H9 (cell line): ENCODE measurements around the gene USP40. TPM values are rescaled to one million over a fixed set of nuclear protein-coding genes. Genes with fewer than 3 reads are reported as not detected.

Experiments used
- DNase-seq: peaks from one replicate; pipeline ENCODE4 v3.0.0-alpha.2; 2017
- H2AFZ ChIP-seq: one replicate; pipeline ENCODE4 v1.6.1; 2013; ENCODE audit warnings: mild to moderate bottlenecking, low read length, control low read depth, moderate library complexity
- H2AK5ac ChIP-seq: 2 replicates; pipeline ENCODE4 v1.6.1; 2013; ENCODE audit warnings: low read length, control low read depth, mixed read lengths; ENCODE audit not compliant: insufficient read length
- H2BK120ac ChIP-seq: one replicate; pipeline ENCODE4 v1.6.1; 2013; ENCODE audit warnings: low read depth, mild to moderate bottlenecking, low read length, control low read depth, inconsistent platforms; ENCODE audit not compliant: poor library complexity, severe bottlenecking
- H2BK12ac ChIP-seq: 2 replicates; pipeline ENCODE4 v1.6.1; 2013; ENCODE audit warnings: low read length, control low read depth, mixed read lengths, low read depth; ENCODE audit not compliant: insufficient read length
- H2BK15ac ChIP-seq: 2 replicates; pipeline ENCODE4 v1.6.1; 2013; ENCODE audit warnings: low read depth, low read length, control low read depth
- H2BK20ac ChIP-seq: one replicate; pipeline ENCODE4 v1.6.1; 2013; ENCODE audit warnings: low read depth, mild to moderate bottlenecking, low read length, control low read depth, inconsistent platforms; ENCODE audit not compliant: poor library complexity, severe bottlenecking
- H2BK5ac ChIP-seq: 2 replicates; pipeline ENCODE4 v1.6.1; 2013; ENCODE audit warnings: low read length, control low read depth, mixed read lengths; ENCODE audit not compliant: insufficient read length
- H3K14ac ChIP-seq: 2 replicates; pipeline ENCODE4 v1.6.1; 2013; ENCODE audit warnings: low read length, control low read depth; ENCODE audit not compliant: insufficient read depth
- H3K18ac ChIP-seq: 2 replicates; pipeline ENCODE4 v1.6.1; 2013; ENCODE audit warnings: low read depth, mild to moderate bottlenecking, mixed read lengths, low read length, control low read depth; ENCODE audit not compliant: insufficient read length
- H3K23ac ChIP-seq: 2 replicates; pipeline ENCODE4 v1.6.1; 2013; ENCODE audit warnings: low read length, control low read depth, mixed read lengths, low read depth; ENCODE audit not compliant: insufficient read length
- H3K23me2 ChIP-seq: 2 replicates; pipeline ENCODE4 v1.6.1; 2013; ENCODE audit warnings: low read depth, mild to moderate bottlenecking, mixed read lengths, low read length, control low read depth; ENCODE audit not compliant: insufficient read length, poor library complexity, severe bottlenecking
- H3K27ac ChIP-seq: 2 replicates; pipeline ENCODE4 v1.5.1; 2013; ENCODE audit warnings: low read length, control low read depth, mixed read lengths, low read depth; ENCODE audit not compliant: insufficient read length
- H3K27me3 ChIP-seq: 2 replicates; pipeline ENCODE4 v1.6.1; 2013; ENCODE audit warnings: low read length, control low read depth, inconsistent platforms; ENCODE audit not compliant: insufficient read depth
- H3K4ac ChIP-seq: 2 replicates; pipeline ENCODE4 v1.6.1; 2013; ENCODE audit warnings: low read depth, mild to moderate bottlenecking, control low read depth, inconsistent platforms, low read length, moderate library complexity
- H3K4me1 ChIP-seq: 2 replicates; pipeline ENCODE4 v1.6.1; 2013; ENCODE audit warnings: low read length, control low read depth, inconsistent platforms; ENCODE audit not compliant: insufficient read depth
- H3K4me2 ChIP-seq: 2 replicates; pipeline ENCODE4 v1.6.1; 2013; ENCODE audit warnings: low read length, control low read depth, mixed read lengths; ENCODE audit not compliant: insufficient read length, insufficient read depth
- H3K56ac ChIP-seq: 2 replicates; pipeline ENCODE4 v1.6.1; 2013; ENCODE audit warnings: low read depth, mild to moderate bottlenecking, mixed read lengths, low read length, control low read depth; ENCODE audit not compliant: insufficient read length
- H3K79me1 ChIP-seq: 2 replicates; pipeline ENCODE4 v1.6.1; 2013; ENCODE audit warnings: low read depth, mild to moderate bottlenecking, moderate library complexity, low read length, control low read depth, inconsistent platforms; ENCODE audit not compliant: insufficient read depth, poor library complexity, severe bottlenecking
- H3K79me2 ChIP-seq: 2 replicates; pipeline ENCODE4 v1.6.1; 2013; ENCODE audit warnings: low read length, control low read depth, inconsistent platforms; ENCODE audit not compliant: insufficient read depth
- H3K9ac ChIP-seq: 2 replicates; pipeline ENCODE4 v1.6.1; 2013; ENCODE audit warnings: low read length, control low read depth, mixed read lengths; ENCODE audit not compliant: insufficient read length; ENCODE audit errors: extremely low read depth
- H3K9me3 ChIP-seq: one replicate; pipeline ENCODE4 v1.6.1; 2013; ENCODE audit warnings: low read depth, low read length, inconsistent platforms; ENCODE audit not compliant: control insufficient read depth
- H3T11ph ChIP-seq: one replicate; pipeline ENCODE4 v1.6.1; 2013; ENCODE audit warnings: mild to moderate bottlenecking, low read length, control low read depth, inconsistent platforms
- H4K20me1 ChIP-seq: one replicate; pipeline ENCODE4 v1.6.1; 2013; ENCODE audit not compliant: control insufficient read depth, insufficient read length, insufficient read depth
- H4K5ac ChIP-seq: 2 replicates; pipeline ENCODE4 v1.6.1; 2013; ENCODE audit warnings: low read depth, mild to moderate bottlenecking, mixed read lengths, low read length, control low read depth; ENCODE audit not compliant: insufficient read length
- H4K8ac ChIP-seq: replicated peaks from 2 replicates; pipeline ENCODE4 v1.6.1; 2013; ENCODE audit warnings: low read length, control low read depth, mixed read lengths, low read depth; ENCODE audit not compliant: insufficient read length
- H4K91ac ChIP-seq: 2 replicates; pipeline ENCODE4 v1.6.1; 2013; ENCODE audit warnings: low read depth, mild to moderate bottlenecking, moderate library complexity, mixed read lengths, low read length, control low read depth; ENCODE audit not compliant: insufficient read length
- H3K27ac Mint-ChIP-seq, 3 experiments: 2 replicates in 2 of 3; 3 replicates in 1 of 3; pipeline ENCODE4 v1.8.0; 2020 to 2021; ENCODE audit warnings: mixed read lengths in 3 of 3, mild to moderate bottlenecking in 1 of 3, moderate library complexity in 1 of 3
- H3K27me3 Mint-ChIP-seq: 2 replicates; pipeline ENCODE4 v1.8.0; 2021; ENCODE audit warnings: low read depth, mild to moderate bottlenecking, moderate library complexity, mixed read lengths
- H3K36me3 Mint-ChIP-seq, 3 experiments: 2 replicates in 2 of 3; 3 replicates in 1 of 3; pipeline ENCODE4 v1.8.0; 2020 to 2021; ENCODE audit warnings: low read depth in 3 of 3, mixed read lengths in 3 of 3; ENCODE audit not compliant: insufficient read depth in 1 of 3
- H3K4me1 Mint-ChIP-seq, 2 experiments: 2 replicates each; pipeline ENCODE4 v1.8.0; 2020; ENCODE audit warnings: mixed read lengths in 2 of 2
- H3K4me3 Mint-ChIP-seq, 2 experiments: 2 replicates in 1 of 2; 3 replicates in 1 of 2; pipeline ENCODE4 v1.8.0; 2020 to 2021; ENCODE audit warnings: mild to moderate bottlenecking in 2 of 2, mixed read lengths in 2 of 2, moderate library complexity in 1 of 2
- H3K9me3 Mint-ChIP-seq, 2 experiments: 2 replicates in 1 of 2; 3 replicates in 1 of 2; pipeline ENCODE4 v1.8.0; 2020; ENCODE audit warnings: mild to moderate bottlenecking in 2 of 2, mixed read lengths in 2 of 2, moderate library complexity in 1 of 2
- WGBS: extraction: QIAGEN DNeasy Blood & Tissue Kit; methylation state at CpG from one replicate; pipeline ENCODE4 v1.1.7; 2013; ENCODE audit warnings: missing lambda C conversion rate, low lambda C conversion rate, mixed read lengths; ENCODE audit not compliant: insufficient read length; ENCODE audit errors: extremely low coverage; 5-methylcytosine and 5-hydroxymethylcytosine counted together
- total RNA-seq: library from RNA; stranded (reverse); gene quantifications from 2 replicates; pipeline ENCODE4 v1.2.1, GENCODE V29; 2021
- TF ChIP-seq, protein P1 (sequence below): fragments of 200-600 bp; sonication (generic); conservative IDR thresholded peaks from 3 replicates; pipeline ENCODE4 v1.8.0; 2021; ENCODE audit warnings: antibody characterized with exemption, mild to moderate bottlenecking

USP40 gene
- total RNA-seq, 1 experiment from 2014 or later: 7.5 TPM

DNA sequence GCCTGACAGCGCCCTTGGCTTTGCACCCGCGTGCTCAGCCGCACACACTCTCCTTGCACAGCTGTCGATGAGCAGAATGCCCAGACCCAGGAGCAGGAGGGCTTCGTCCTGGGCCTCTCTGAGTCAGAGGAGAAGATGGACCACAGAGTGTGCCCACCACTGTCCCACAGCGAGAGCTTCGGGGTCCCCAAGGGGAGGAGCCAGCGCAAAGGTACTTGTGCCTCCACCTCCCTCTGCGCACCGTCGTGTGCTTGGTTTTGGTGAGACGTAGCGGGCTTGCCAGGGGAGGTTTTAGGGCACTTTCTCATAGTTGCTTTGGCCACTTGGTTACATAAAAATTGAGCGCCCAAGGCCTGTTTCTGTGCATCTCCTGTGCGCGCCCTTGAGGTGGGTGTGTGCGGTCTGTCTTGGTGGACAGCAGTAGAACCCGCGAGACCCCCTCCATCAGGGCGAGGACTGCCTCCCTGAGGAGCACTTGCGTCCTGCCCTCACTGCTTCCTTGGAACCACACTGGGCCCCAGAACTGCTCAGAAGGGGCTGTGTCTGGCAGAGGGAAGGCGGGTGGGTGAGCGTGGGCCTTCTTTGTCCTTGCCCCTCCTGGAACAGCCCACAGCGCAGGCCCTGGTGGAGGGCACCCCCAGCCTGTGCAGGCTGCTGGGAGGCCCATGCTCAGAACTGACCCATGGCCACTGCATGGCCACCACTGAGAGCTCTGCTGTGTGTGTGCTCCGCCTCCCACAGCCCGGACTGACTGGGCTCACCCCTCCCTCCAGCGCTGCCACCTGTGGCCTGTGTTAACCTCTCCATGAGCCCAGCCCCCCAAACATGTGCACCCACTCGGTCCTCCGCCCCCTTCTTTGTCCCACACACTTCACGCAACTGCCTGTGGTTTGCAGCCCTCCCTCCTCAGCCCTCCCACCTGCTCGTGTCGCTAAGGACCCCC, 116.4 kb downstream of the USP40 start:
- TF ChIP-seq, protein P1, sequence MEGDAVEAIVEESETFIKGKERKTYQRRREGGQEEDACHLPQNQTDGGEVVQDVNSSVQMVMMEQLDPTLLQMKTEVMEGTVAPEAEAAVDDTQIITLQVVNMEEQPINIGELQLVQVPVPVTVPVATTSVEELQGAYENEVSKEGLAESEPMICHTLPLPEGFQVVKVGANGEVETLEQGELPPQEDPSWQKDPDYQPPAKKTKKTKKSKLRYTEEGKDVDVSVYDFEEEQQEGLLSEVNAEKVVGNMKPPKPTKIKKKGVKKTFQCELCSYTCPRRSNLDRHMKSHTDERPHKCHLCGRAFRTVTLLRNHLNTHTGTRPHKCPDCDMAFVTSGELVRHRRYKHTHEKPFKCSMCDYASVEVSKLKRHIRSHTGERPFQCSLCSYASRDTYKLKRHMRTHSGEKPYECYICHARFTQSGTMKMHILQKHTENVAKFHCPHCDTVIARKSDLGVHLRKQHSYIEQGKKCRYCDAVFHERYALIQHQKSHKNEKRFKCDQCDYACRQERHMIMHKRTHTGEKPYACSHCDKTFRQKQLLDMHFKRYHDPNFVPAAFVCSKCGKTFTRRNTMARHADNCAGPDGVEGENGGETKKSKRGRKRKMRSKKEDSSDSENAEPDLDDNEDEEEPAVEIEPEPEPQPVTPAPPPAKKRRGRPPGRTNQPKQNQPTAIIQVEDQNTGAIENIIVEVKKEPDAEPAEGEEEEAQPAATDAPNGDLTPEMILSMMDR: no peak
- Histone ChIP-seq H3K9ac (no peak overlapping the region), H3K79me2 (no peaks in the 10 kb centered on the region), H3K79me1 (no peaks in the 10 kb centered on the region), H3K27ac (no peak overlapping the region), H3K4ac (no peak overlapping the region), H3K4me2 (no peak overlapping the region), H3K18ac (no peak overlapping the region), H2BK20ac (no peak overlapping the region), H3T11ph (no peak overlapping the region), H2BK5ac (no peak overlapping the region), H3K14ac (no peak overlapping the region), H3K9me3 (no peaks in the 10 kb centered on the region), H4K8ac (no peak overlapping the region), H4K5ac (no peak overlapping the region), H4K20me1 (no peaks in the 10 kb centered on the region), H2BK12ac (no peak overlapping the region), H3K23me2 (no peaks in the 10 kb centered on the region), H3K4me1 (0 out of 2 replicates have a peak, but pooled peaks cover 2% of the 10 kb centered on the region), H4K91ac (no peak overlapping the region), H3K27me3 (no peaks in the 10 kb centered on the region), H2AK5ac (no peak overlapping the region), H2BK15ac (no peak overlapping the region), H2BK120ac (no peak overlapping the region), H3K23ac (no peak overlapping the region), H2AFZ (no peak overlapping the region), H3K56ac (no peak overlapping the region)
- no peaks in the 10 kb centered on the region; a peak in 1 of 5 replicates for H3K9me3 Mint-ChIP-seq
- peaks cover 7 to 15% of the 10 kb centered on the region in 2 experiments for H3K4me1 Mint-ChIP-seq
- H3K27me3 Mint-ChIP-seq: no peaks in the 10 kb centered on the region
- WGBS: no CpG with 5 or more reads among the region's 33 CpGs
- H3K36me3 Mint-ChIP-seq: peaks cover 12 to 35% (median 31%) of the 10 kb centered on the region in 3 experiments
- no peak overlapping the region for H3K27ac Mint-ChIP-seq
- no peak for DNase-seq
- H3K4me3 Mint-ChIP-seq: no peak overlapping the region
